LNCaP clone FGC (cell line): ENCODE data around the gene CDC42BPA.

Source experiments
- DNase-seq: peaks from one replicate; pipeline ENCODE4 v3.0.0-alpha.2; 2011; ENCODE audit warnings: low read depth
- H3K4me3 ChIP-seq: 2 replicates; pipeline ENCODE4 v1.5.1; 2011; ENCODE audit warnings: mild to moderate bottlenecking, low read depth, low read length, control low read depth
- TF ChIP-seq, protein P1 (sequence below): IDR thresholded peaks from 2 replicates; pipeline ENCODE4 v1.5.1; 2012; ENCODE audit warnings: mild to moderate bottlenecking; ENCODE audit not compliant: control insufficient read depth, insufficient read depth; ENCODE audit errors: extremely low read depth

The CDC42BPA gene, protein sequence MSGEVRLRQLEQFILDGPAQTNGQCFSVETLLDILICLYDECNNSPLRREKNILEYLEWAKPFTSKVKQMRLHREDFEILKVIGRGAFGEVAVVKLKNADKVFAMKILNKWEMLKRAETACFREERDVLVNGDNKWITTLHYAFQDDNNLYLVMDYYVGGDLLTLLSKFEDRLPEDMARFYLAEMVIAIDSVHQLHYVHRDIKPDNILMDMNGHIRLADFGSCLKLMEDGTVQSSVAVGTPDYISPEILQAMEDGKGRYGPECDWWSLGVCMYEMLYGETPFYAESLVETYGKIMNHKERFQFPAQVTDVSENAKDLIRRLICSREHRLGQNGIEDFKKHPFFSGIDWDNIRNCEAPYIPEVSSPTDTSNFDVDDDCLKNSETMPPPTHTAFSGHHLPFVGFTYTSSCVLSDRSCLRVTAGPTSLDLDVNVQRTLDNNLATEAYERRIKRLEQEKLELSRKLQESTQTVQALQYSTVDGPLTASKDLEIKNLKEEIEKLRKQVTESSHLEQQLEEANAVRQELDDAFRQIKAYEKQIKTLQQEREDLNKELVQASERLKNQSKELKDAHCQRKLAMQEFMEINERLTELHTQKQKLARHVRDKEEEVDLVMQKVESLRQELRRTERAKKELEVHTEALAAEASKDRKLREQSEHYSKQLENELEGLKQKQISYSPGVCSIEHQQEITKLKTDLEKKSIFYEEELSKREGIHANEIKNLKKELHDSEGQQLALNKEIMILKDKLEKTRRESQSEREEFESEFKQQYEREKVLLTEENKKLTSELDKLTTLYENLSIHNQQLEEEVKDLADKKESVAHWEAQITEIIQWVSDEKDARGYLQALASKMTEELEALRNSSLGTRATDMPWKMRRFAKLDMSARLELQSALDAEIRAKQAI (N-terminal part only)

DNA sequence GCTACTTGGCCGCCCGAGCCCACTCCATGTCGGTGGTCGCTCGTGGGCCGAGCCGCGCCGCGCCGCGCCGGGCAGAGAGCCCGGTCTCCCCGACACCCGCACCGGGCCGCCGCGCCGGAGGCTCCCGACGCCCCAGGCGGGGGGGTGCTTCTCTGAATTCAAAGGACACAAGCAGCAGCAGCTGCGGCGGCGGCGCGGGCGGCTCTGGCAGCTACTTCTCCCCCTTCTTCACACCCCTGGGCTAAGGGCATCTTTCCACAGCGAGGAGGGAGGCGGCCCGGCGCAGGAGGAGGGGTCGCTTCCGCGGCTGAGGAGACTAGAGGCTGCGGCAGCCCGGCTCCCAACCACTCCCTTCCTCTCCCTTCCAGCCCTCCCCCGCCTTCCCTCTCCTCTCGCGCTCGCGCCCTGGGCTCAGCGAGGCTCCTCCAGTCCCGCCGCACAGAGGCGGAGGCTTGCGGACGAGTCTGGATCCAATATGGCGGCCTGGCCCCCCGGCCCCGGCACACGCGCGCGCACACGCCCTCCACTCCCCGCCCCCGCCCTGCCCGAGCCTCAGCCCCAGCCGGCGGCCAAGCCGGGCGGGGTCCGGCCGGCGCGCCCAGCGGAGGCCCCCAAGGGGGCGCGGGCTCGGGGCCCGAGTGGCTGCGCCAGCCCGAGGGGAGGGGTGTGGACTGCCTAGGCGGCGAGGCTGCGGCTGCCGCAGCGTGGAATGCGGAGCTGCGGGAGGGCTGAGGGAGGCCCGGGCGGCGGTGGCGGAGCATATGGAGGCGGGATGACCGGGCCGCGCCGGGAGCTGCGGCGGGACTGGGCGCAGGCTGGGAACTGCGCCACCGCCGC, at the start of gene CDC42BPA:
CDC42BPA (minus strand) TSS at position 477 of the 837 bp plus-strand sequence. CDS start 1,310 bp downstream, outside the sequence.
- DNase-seq: peak; percentile 52
- H3K4me3 ChIP-seq: peak within 1 kb of the TSS; percentile 61
- TF ChIP-seq, protein P1, sequence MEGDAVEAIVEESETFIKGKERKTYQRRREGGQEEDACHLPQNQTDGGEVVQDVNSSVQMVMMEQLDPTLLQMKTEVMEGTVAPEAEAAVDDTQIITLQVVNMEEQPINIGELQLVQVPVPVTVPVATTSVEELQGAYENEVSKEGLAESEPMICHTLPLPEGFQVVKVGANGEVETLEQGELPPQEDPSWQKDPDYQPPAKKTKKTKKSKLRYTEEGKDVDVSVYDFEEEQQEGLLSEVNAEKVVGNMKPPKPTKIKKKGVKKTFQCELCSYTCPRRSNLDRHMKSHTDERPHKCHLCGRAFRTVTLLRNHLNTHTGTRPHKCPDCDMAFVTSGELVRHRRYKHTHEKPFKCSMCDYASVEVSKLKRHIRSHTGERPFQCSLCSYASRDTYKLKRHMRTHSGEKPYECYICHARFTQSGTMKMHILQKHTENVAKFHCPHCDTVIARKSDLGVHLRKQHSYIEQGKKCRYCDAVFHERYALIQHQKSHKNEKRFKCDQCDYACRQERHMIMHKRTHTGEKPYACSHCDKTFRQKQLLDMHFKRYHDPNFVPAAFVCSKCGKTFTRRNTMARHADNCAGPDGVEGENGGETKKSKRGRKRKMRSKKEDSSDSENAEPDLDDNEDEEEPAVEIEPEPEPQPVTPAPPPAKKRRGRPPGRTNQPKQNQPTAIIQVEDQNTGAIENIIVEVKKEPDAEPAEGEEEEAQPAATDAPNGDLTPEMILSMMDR: no peak

- no peak overlapping the region for H3K4me3 ChIP-seq
- no peak for DNase-seq
- TF ChIP-seq, protein P1: no peak
These were observed 49.7 kb upstream of the CDC42BPA start for GRCh38 chr1:227368009-227368408.

- DNase-seq: no peak
- no peak overlapping the region for H3K4me3 ChIP-seq
- TF ChIP-seq, protein P1: no peak
These were observed 47.5 kb upstream of the CDC42BPA start for GRCh38 chr1:227365473-227366431.

GRCh38 chr1:227364657-227365056, 46.4 kb upstream of the CDC42BPA start:
- H3K4me3 ChIP-seq: no peak overlapping the region
- DNase-seq: no peak
- TF ChIP-seq, protein P1: no peak

DNA sequence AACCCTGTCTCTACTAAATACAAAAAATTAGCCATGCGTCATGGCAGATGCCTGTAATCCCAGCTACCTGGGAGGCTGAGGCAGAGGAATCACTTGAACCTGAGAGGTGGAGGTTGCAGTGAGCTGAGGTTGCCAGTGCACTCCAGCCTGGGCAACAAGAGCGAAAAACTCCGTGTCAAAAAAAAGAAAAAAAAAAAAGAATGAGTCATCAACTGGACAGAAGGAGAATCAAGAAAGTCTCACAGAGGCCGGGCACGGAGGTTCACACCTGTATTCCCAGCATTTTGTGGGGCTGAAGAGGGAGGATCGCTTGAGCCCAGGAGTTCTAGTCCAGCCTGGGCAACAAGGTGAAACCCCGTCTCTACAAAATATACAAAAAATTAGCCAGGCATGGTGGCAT, 45.5 kb upstream of the CDC42BPA start:
- TF ChIP-seq, protein P1: no peak
- no peak overlapping the region for H3K4me3 ChIP-seq
- DNase-seq: no peak
